Colonic mucosa (tissue), 4 donors: ENCODE measurements around the gene OR8D1. TPM values are rescaled to one million over a fixed set of nuclear protein-coding genes. Genes with fewer than 3 reads are reported as not detected.

Experiments used
- DNase-seq: peaks from one replicate; pipeline ENCODE4 v3.0.0-alpha.2; 2020
- H3K27ac ChIP-seq: fragments of 200-600 bp; one replicate; pipeline ENCODE4 v1.8.0; 2021
- H3K27me3 ChIP-seq: fragments of 200-600 bp; one replicate; pipeline ENCODE4 v1.8.0; 2021
- H3K36me3 ChIP-seq: fragments of 200-600 bp; one replicate; pipeline ENCODE4 v1.8.0; 2021
- H3K4me1 ChIP-seq: fragments of 200-600 bp; one replicate; pipeline ENCODE4 v1.8.0; 2021; ENCODE audit warnings: mild to moderate bottlenecking
- H3K4me3 ChIP-seq: fragments of 200-600 bp; one replicate; pipeline ENCODE4 v1.8.0; 2021
- H3K9ac ChIP-seq, 2 donors: one replicate each; pipeline ENCODE4 v1.7.0; 2013; ENCODE audit warnings: control low read depth in 2 of 2, low read depth in 2 of 2, low read length in 2 of 2
- H3K9me3 ChIP-seq: fragments of 200-600 bp; one replicate; pipeline ENCODE4 v1.8.0; 2021
- intact Hi-C: fragments of 100-400 bp; cut with DNase I; formaldehyde crosslinking; loops from one replicate; pipeline ENCODE4 v1.14.1; 2022
- total RNA-seq, 2 donors: library from RNA; stranded (reverse); fragmentation: NEBNext Ultra II Directional in 1 of 2; extraction: Animal tissue kit (Norgen Biotek cat#: 25700) in 1 of 2; gene quantifications; one replicate each; pipeline ENCODE4 v1.2.1, GENCODE V29; 2021
- TF ChIP-seq, protein P1 (sequence below): fragments of 200-600 bp; IDR thresholded peaks from one replicate; pipeline ENCODE4 v1.8.0; 2022; ENCODE audit warnings: antibody characterized with exemption, mild to moderate bottlenecking
- donor health status: healthy.
- donor health status: DM: no; HTN: no; CAD: no.
- donor health status: DM: no; HTN: no; CAD: no.

Gene OR8D1
- total RNA-seq, 2 donors from 2014 or later: not detected

DNA sequence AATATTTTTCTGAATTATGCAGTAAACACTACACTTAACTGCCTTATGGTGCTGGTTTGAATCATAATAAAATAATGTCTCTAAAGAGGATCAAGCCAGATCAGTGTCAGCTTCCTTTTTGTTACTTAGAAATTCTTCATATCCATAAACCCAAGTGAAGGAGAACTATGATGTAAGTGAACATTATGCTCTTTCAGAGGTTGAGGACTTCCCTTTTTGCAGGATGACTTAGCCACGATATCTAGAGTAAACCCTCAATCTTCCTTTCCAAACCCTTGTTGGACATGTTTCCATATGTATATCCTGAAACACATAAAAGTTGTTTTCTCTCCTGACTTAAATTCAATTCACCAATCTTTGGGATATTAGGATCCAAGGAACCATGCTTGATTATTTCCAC lies 19.1 kb downstream of the OR8D1 start:
- Histone ChIP-seq H3K4me1 (no peaks in the 10 kb centered on the region), H3K27ac (no peak overlapping the region), H3K4me3 (no peak overlapping the region), H3K27me3 (no peaks in the 10 kb centered on the region), H3K36me3 (no peaks in the 10 kb centered on the region), H3K9me3 (no peaks in the 10 kb centered on the region), H3K9ac (no peak overlapping the region)
- no peak for DNase-seq
- TF ChIP-seq, protein P1, sequence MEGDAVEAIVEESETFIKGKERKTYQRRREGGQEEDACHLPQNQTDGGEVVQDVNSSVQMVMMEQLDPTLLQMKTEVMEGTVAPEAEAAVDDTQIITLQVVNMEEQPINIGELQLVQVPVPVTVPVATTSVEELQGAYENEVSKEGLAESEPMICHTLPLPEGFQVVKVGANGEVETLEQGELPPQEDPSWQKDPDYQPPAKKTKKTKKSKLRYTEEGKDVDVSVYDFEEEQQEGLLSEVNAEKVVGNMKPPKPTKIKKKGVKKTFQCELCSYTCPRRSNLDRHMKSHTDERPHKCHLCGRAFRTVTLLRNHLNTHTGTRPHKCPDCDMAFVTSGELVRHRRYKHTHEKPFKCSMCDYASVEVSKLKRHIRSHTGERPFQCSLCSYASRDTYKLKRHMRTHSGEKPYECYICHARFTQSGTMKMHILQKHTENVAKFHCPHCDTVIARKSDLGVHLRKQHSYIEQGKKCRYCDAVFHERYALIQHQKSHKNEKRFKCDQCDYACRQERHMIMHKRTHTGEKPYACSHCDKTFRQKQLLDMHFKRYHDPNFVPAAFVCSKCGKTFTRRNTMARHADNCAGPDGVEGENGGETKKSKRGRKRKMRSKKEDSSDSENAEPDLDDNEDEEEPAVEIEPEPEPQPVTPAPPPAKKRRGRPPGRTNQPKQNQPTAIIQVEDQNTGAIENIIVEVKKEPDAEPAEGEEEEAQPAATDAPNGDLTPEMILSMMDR: no peak
- intact Hi-C loops: no loop called here

DNA sequence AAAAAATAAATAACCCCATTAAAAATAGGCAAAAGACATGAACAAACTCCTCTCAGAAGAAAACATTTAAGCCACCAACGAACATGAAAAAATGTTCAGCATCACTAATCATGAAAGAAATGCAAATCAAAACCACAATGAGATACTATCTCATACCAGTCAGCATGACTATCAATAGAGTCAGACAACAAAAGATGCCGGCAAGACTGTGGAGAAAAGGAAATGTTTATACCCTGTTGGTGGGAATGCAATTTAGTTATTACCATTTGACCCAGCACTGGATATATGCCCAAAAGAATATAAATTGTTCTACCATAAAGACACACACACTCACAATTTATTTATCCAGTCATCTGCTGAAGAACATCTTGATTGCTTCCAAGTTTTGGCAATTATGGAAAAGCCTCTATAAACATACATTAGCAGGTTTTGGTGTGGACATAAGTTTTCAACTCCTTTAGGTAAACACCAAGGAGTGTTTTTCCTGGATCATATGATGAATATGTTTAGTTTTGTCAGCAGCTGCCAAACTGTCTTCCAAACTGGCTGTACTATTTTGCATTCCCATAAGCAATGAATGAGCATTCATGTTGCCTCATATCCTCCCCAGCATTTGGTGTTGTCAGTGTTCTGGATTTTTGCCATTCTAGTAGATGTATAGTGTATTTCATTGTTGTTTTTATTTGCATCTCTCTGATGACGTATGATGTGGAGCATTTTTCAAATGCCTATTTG lies 28.0 kb downstream of the OR8D1 start:
- no peaks in the 10 kb centered on the region for H3K9me3 ChIP-seq
- no peaks in the 10 kb centered on the region for H3K36me3 ChIP-seq
- H3K27me3 ChIP-seq: no peaks in the 10 kb centered on the region
- intact Hi-C loops: no loop called here
- no peak overlapping the region for H3K27ac ChIP-seq
- no peak overlapping the region for H3K9ac ChIP-seq
- no peaks in the 10 kb centered on the region for H3K4me1 ChIP-seq
- no peak overlapping the region for H3K4me3 ChIP-seq
- TF ChIP-seq, protein P1: no peak
- no peak for DNase-seq

- DNase-seq: no peak
- intact Hi-C loops: no loop called here
- Histone ChIP-seq H3K36me3 (no peaks in the 10 kb centered on the region), H3K27ac (no peak overlapping the region), H3K4me3 (no peak overlapping the region), H3K4me1 (no peaks in the 10 kb centered on the region), H3K9me3 (no peaks in the 10 kb centered on the region), H3K27me3 (no peaks in the 10 kb centered on the region), H3K9ac (no peak overlapping the region)
- TF ChIP-seq, protein P1: no peak
Observed at GRCh38 chr11:124278261-124278660, 35.5 kb downstream of the OR8D1 start.

DNA sequence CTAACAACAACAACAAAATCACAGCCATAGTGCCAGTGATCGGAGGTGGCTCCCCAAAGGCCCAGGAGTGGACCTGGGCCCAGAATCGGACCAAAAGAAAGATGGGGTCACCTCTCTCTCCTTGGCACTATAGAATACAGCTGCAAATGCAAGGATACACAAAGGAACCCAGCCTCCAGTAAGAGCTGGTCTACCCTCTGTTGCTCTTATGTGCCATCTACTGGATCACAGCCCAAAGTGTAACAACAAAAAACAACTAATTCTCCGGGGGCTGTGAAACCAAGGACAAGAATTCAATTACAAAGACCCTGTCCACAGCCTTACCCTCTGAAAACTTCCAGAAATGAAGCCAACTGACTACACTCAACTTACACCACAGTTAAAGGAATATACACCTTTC lies 35.9 kb downstream of the OR8D1 start:
- H3K27me3 ChIP-seq: no peaks in the 10 kb centered on the region
- intact Hi-C loops: no loop called here
- no peak overlapping the region for H3K4me3 ChIP-seq
- no peaks in the 10 kb centered on the region for H3K36me3 ChIP-seq
- H3K4me1 ChIP-seq: no peaks in the 10 kb centered on the region
- TF ChIP-seq, protein P1: no peak
- H3K27ac ChIP-seq: no peak overlapping the region
- no peaks in the 10 kb centered on the region for H3K9me3 ChIP-seq
- H3K9ac ChIP-seq: no peak overlapping the region
- DNase-seq: no peak

DNA sequence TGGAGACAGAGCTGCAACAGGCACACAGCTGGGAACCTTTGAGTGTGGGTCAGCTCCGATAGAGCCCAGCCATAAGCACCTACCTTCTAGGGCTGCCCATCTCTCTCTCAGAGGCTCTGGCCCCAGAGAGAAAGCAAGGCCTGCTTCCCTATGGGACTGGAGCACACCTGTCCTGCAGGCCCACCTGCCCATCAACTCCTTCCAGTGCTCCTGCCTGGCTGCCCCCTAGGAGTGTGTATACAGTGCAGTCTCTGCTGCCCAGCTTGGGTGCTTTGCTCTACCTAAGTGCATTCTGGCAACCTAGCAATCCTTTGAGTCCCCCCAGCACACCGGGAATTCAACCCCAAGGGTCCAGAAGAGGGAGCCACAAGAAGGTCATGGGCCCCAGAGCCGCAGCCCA lies 36.5 kb downstream of the OR8D1 start:
- H3K27ac ChIP-seq: no peak overlapping the region
- DNase-seq: no peak
- no peak overlapping the region for H3K4me3 ChIP-seq
- H3K4me1 ChIP-seq: no peaks in the 10 kb centered on the region
- no peaks in the 10 kb centered on the region for H3K9me3 ChIP-seq
- TF ChIP-seq, protein P1: no peak
- intact Hi-C loops: no loop called here
- no peaks in the 10 kb centered on the region for H3K27me3 ChIP-seq
- H3K9ac ChIP-seq: no peak overlapping the region
- no peaks in the 10 kb centered on the region for H3K36me3 ChIP-seq
